B cell (primary cell): Measurements from ENCODE around the gene VARS1.

ENCODE experiments used
- CTCF ChIP-seq: fragments of 200-600 bp; IDR thresholded peaks from one replicate; pipeline ENCODE4 v1.8.0; 2022; ENCODE audit warnings: antibody characterized with exemption, mild to moderate bottlenecking
- EZH2 ChIP-seq: IDR thresholded peaks from 2 replicates; pipeline ENCODE4 v1.6.1; 2012; ENCODE audit warnings: borderline replicate concordance, low read depth, mild to moderate bottlenecking, moderate library complexity, low read length; ENCODE audit not compliant: insufficient read depth, poor library complexity, severe bottlenecking

- no peak for TF ChIP-seq CTCF
- TF ChIP-seq EZH2: no peak
Measured at GRCh38 chr6:31763619-31763940, 32.0 kb downstream of the VARS1 start.
